Testis (tissue), 2 donors: ENCODE data around the gene PPP1R18.

Experiments used
- POLR2A ChIP-seq: fragments of 450-650 bp; IDR thresholded peaks from one replicate; pipeline ENCODE4 v1.6.1; 2017; ENCODE audit warnings: antibody characterized with exemption, mild to moderate bottlenecking, moderate library complexity
- TF ChIP-seq, protein P1 (sequence below), 3 experiments: fragments of 450-650 bp in 2 of 3; fragments of 200-600 bp in 1 of 3; sonication (generic) in 1 of 3; IDR thresholded peaks; one replicate each; pipeline ENCODE4 v1.5.1; 2016 to 2019; ENCODE audit warnings: antibody characterized with exemption in 3 of 3, mild to moderate bottlenecking in 2 of 3, moderate library complexity in 1 of 3

GRCh38 chr6:30700340-30700739 is 13.9 kb upstream of the PPP1R18 start:
- TF ChIP-seq, protein P1, sequence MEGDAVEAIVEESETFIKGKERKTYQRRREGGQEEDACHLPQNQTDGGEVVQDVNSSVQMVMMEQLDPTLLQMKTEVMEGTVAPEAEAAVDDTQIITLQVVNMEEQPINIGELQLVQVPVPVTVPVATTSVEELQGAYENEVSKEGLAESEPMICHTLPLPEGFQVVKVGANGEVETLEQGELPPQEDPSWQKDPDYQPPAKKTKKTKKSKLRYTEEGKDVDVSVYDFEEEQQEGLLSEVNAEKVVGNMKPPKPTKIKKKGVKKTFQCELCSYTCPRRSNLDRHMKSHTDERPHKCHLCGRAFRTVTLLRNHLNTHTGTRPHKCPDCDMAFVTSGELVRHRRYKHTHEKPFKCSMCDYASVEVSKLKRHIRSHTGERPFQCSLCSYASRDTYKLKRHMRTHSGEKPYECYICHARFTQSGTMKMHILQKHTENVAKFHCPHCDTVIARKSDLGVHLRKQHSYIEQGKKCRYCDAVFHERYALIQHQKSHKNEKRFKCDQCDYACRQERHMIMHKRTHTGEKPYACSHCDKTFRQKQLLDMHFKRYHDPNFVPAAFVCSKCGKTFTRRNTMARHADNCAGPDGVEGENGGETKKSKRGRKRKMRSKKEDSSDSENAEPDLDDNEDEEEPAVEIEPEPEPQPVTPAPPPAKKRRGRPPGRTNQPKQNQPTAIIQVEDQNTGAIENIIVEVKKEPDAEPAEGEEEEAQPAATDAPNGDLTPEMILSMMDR (IDR thresholded peaks at IDR 0.05): no peak
- no peak for TF ChIP-seq POLR2A
